ENCODE measurements around the gene ZC3H12C.

- TF ChIP-seq CTCF (IDR thresholded peaks at IDR 0.05; ENCODE audit: low read depth, low read length): no peak
- no peak for TF ChIP-seq POLR2A (IDR thresholded peaks at IDR 0.05; ENCODE audit: extremely low read depth, insufficient read length)
Observed at GRCh38 chr11:110177086-110177456, 83.9 kb downstream of the ZC3H12C start.
